PC-3 (cell line): ENCODE measurements around the gene CCNE1. TPM values are rescaled to one million over a fixed set of nuclear protein-coding genes. Genes with fewer than 3 reads are reported as not detected.

Source experiments
- ATAC-seq: fragments of 200-7000 bp; cut with Tn5 transposase; 2 replicates; pipeline ENCODE4 v1.9.1; 2020; ENCODE audit warnings: mild to moderate bottlenecking, moderate library complexity
- BruUV-seq: library from RNA; stranded (reverse); fragments of 400-500 nt; replicated peaks from 2 replicates; lab custom pipeline; 2021; lab: Mats Ljungman, UMichigan
- CTCF ChIA-PET: fragments of 300-600 bp; sonication (Branson Sonifier 250); formaldehyde crosslinking; loops from one replicate; lab custom pipeline; 2022; ENCODE audit warnings: antibody characterized with exemption; lab: Charles Lee
- POLR2A ChIA-PET: fragments of 300-600 bp; sonication (Branson Sonifier 250); formaldehyde crosslinking; loops from one replicate; lab custom pipeline; 2022; ENCODE audit warnings: antibody characterized with exemption; ENCODE audit not compliant: unreplicated experiment; lab: Charles Lee
- DNase-seq: peaks from one replicate; pipeline ENCODE4 v3.0.0-alpha.2; 2015
- H2AFZ ChIP-seq: fragments of 300-600 bp; sonication (generic); 2 replicates; pipeline ENCODE4 v1.6.0; 2016; ENCODE audit warnings: antibody characterized with exemption, low read length
- H3F3A ChIP-seq: fragments of 300-600 bp; sonication (generic); one replicate; pipeline ENCODE4 v1.6.0; 2017; ENCODE audit warnings: antibody characterized with exemption, low read length, control low read depth, mild to moderate bottlenecking; ENCODE audit not compliant: unreplicated experiment
- H3K27ac ChIP-seq: fragments of 300-600 bp; sonication (generic); 2 replicates; pipeline ENCODE4 v1.5.1; 2016; ENCODE audit warnings: mild to moderate bottlenecking, low read length
- H3K27me3 ChIP-seq: fragments of 300-600 bp; sonication (generic); 2 replicates; pipeline ENCODE4 v1.6.1; 2016; ENCODE audit warnings: low read length, mixed read lengths
- H3K36me3 ChIP-seq: fragments of 300-600 bp; sonication (generic); 2 replicates; pipeline ENCODE4 v1.6.1; 2016; ENCODE audit warnings: low read depth, mixed run types, low read length, mixed read lengths
- H3K4me1 ChIP-seq: fragments of 300-600 bp; sonication (generic); 2 replicates; pipeline ENCODE4 v1.5.1; 2016; ENCODE audit warnings: low read length; ENCODE audit not compliant: insufficient read depth
- H3K4me2 ChIP-seq: fragments of 300-600 bp; sonication (generic); 2 replicates; pipeline ENCODE4 v1.6.0; 2016; ENCODE audit warnings: low read length
- H3K4me3 ChIP-seq: fragments of 300-600 bp; sonication (generic); 2 replicates; pipeline ENCODE4 v1.5.1; 2016; ENCODE audit warnings: mild to moderate bottlenecking, low read length, mixed read lengths
- H3K79me2 ChIP-seq: fragments of 300-600 bp; sonication (generic); 2 replicates; pipeline ENCODE4 v1.6.1; 2017; ENCODE audit warnings: low read length, mixed read lengths
- H3K9ac ChIP-seq: fragments of 300-600 bp; sonication (generic); 2 replicates; pipeline ENCODE4 v1.6.0; 2016; ENCODE audit warnings: mild to moderate bottlenecking, low read length
- H3K9me2 ChIP-seq: fragments of 300-600 bp; sonication (generic); replicated peaks from 2 replicates; pipeline ENCODE4 v1.6.1; 2016; ENCODE audit warnings: mixed run types, low read length, mixed read lengths
- H3K9me3 ChIP-seq: fragments of 300-600 bp; sonication (generic); 2 replicates; pipeline ENCODE4 v1.6.1; 2016; ENCODE audit warnings: low read length, mixed read lengths
- H4K20me1 ChIP-seq: fragments of 300-600 bp; sonication (generic); 2 replicates; pipeline ENCODE4 v1.6.1; 2016; ENCODE audit warnings: low read length, mixed read lengths
- CTCF ChIP-seq: fragments of 300-600 bp; sonication (generic); conservative IDR thresholded peaks from 2 replicates; pipeline ENCODE4 v1.5.1; 2017; ENCODE audit warnings: antibody characterized with exemption, low read depth, mild to moderate bottlenecking, low read length
- EZH2 ChIP-seq: fragments of 300-600 bp; sonication (generic); IDR thresholded peaks from one replicate; pipeline ENCODE4 v1.6.1; 2017; ENCODE audit warnings: antibody characterized with exemption, mild to moderate bottlenecking, low read length; ENCODE audit not compliant: unreplicated experiment
- EZH2phosphoT487 ChIP-seq: fragments of 300-600 bp; sonication (generic); IDR thresholded peaks from 2 replicates; pipeline ENCODE4 v1.6.1; 2018; ENCODE audit warnings: mild to moderate bottlenecking, antibody characterized with exemption, low read length, borderline replicate concordance
- intact Hi-C: fragments of 100-400 bp; cut with micrococcal nuclease; formaldehyde crosslinking; loops from 2 replicates; pipeline ENCODE4 v1.9.0; 2023
- total RNA-seq: library from RNA; depleted of rRNA; stranded (reverse); fragments of >200 nt; gene quantifications from 2 replicates; pipeline ENCODE4 v1.2.3, GENCODE V29; 2014

The CCNE1 gene
- total RNA-seq, 1 experiment from 2014 or later, result 10.9 TPM

- no peaks in the 10 kb centered on the region for H3F3A ChIP-seq
- no peaks in the 10 kb centered on the region for H3K9me2 ChIP-seq
- H3K27me3 ChIP-seq, result no peaks in the 10 kb centered on the region
- CTCF ChIA-PET, result interaction anchor here (0.6 kb wide), 3 partner anchors 30 to 115 kb away, joined by 5 to 8 read pairs (median 5); no protein-coding TSS in a partner anchor
- intact Hi-C loops, result loop anchor here (1.0 kb wide), 1 partner anchor 34 kb away; the partner anchor contains the start of gene CCNE1
- H3K4me1 ChIP-seq, result peaks cover 13% of the 10 kb centered on the region; the same call in 1 of the 2 replicates
- peak overlapping the region; percentile 76 for H3K4me3 ChIP-seq
- H3K4me2 ChIP-seq, result peak overlapping the region; percentile 99
- no peaks in the 10 kb centered on the region for H3K79me2 ChIP-seq
- H2AFZ ChIP-seq, result peak overlapping the region; percentile 99
- H4K20me1 ChIP-seq, result no peaks in the 10 kb centered on the region
- H3K9ac ChIP-seq, result peak overlapping the region; percentile 70
- TF ChIP-seq CTCF (no peak), EZH2phosphoT487 (no peak), EZH2 (no peak)
- DNase-seq (peak; percentile 81), ATAC-seq (peak; percentile 80)
- peak overlapping the region; percentile 46 for H3K27ac ChIP-seq
- no TSS peak for BruUV-seq
- H3K9me3 ChIP-seq, result no peaks in the 10 kb centered on the region
- POLR2A ChIA-PET, result interaction anchor here (0.5 kb wide), 1 partner anchor 13 kb away, joined by 6 read pairs; no protein-coding TSS in a partner anchor
- H3K36me3 ChIP-seq, result no peaks in the 10 kb centered on the region
These were observed 33.2 kb downstream of the CCNE1 start for GRCh38 chr19:29844891-29845573.

- BruUV-seq, result TSS peak; percentile 22
These were observed 33.9 kb downstream of the CCNE1 start for GRCh38 chr19:29845574-29846176.

More at GRCh38 chr19:29845574-29846176, 33.9 kb downstream of the CCNE1 start:
- H3K9me2 ChIP-seq, result no peaks in the 10 kb centered on the region
- no peaks in the 10 kb centered on the region for H4K20me1 ChIP-seq
- POLR2A ChIA-PET, result interaction anchor here (0.5 kb wide), 1 partner anchor 12 kb away, joined by 6 read pairs; no protein-coding TSS in a partner anchor
- intact Hi-C loops, result no loop called here
- peak overlapping the region; percentile 76 for H3K4me3 ChIP-seq
- no peaks in the 10 kb centered on the region for H3F3A ChIP-seq
- peak; percentile 8; the same call in 1 of the 2 replicates for ATAC-seq
- TF ChIP-seq EZH2 (no peak), EZH2phosphoT487 (no peak), CTCF (no peak)
- no peaks in the 10 kb centered on the region for H3K36me3 ChIP-seq
- H3K27ac ChIP-seq, result peak overlapping the region; percentile 46
- H3K79me2 ChIP-seq, result no peaks in the 10 kb centered on the region
- H3K4me1 ChIP-seq, result peaks cover 13% of the 10 kb centered on the region; the same call in 1 of the 2 replicates
- no peak for DNase-seq
- H3K9ac ChIP-seq, result peak overlapping the region; percentile 70
- no peaks in the 10 kb centered on the region for H3K27me3 ChIP-seq
- CTCF ChIA-PET, result interaction anchor here (0.6 kb wide), 1 partner anchor 33 kb away, joined by 5 read pairs; no protein-coding TSS in a partner anchor
- H3K4me2 ChIP-seq, result peak overlapping the region; percentile 99
- H3K9me3 ChIP-seq, result no peaks in the 10 kb centered on the region
- H2AFZ ChIP-seq, result peak overlapping the region; percentile 99
